Measurements from ENCODE around the gene SLC24A3. TPM values are rescaled to one million over a fixed set of nuclear protein-coding genes. Genes with fewer than 3 reads are reported as not detected.

The SLC24A3 gene
- total and polyA plus RNA-seq, 12 donors: 0.21 to 2.6 (median 0.84) TPM

DNA sequence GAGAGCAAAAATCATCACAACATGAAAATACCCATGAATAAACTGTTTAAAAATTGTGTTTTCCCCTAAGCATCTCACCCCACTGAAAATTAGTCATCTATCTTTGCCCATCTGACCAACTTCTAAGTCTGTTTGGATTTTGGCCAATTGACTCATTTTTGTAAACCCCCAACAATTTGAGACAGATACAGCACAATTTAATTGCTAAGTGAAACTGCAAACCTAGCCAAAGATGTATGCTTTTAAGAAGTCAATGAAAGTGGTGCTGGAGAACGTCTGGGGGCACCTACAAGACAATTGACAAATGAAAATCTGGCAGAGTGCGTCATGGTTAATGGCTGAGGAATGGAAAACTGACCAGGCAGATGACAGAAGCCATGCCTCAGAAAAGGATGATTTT lies 30.9 kb upstream of the SLC24A3 start:
- TF ChIP-seq, protein P1, sequence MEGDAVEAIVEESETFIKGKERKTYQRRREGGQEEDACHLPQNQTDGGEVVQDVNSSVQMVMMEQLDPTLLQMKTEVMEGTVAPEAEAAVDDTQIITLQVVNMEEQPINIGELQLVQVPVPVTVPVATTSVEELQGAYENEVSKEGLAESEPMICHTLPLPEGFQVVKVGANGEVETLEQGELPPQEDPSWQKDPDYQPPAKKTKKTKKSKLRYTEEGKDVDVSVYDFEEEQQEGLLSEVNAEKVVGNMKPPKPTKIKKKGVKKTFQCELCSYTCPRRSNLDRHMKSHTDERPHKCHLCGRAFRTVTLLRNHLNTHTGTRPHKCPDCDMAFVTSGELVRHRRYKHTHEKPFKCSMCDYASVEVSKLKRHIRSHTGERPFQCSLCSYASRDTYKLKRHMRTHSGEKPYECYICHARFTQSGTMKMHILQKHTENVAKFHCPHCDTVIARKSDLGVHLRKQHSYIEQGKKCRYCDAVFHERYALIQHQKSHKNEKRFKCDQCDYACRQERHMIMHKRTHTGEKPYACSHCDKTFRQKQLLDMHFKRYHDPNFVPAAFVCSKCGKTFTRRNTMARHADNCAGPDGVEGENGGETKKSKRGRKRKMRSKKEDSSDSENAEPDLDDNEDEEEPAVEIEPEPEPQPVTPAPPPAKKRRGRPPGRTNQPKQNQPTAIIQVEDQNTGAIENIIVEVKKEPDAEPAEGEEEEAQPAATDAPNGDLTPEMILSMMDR (IDR thresholded peaks at IDR 0.05): no peak
- H3K4me3 ChIP-seq: no peak overlapping the region
- WGBS, 2 donors: 41 to 45% methylated on average over 2 of the region's 2 CpGs
- ATAC-seq (no peak), DNase-seq (no peak)
- H3K27ac ChIP-seq: no peak overlapping the region
- H3K9me3 ChIP-seq: peaks cover 0 to 6% (median 0%) of the 10 kb centered on the region in 11 donors
- H3K36me3 ChIP-seq: no peaks in the 10 kb centered on the region
- H3K27me3 ChIP-seq: no peaks in the 10 kb centered on the region
- no peaks in the 10 kb centered on the region for H3K4me1 ChIP-seq
- intact Hi-C loops (cut with DNase I): no loop called here

DNA sequence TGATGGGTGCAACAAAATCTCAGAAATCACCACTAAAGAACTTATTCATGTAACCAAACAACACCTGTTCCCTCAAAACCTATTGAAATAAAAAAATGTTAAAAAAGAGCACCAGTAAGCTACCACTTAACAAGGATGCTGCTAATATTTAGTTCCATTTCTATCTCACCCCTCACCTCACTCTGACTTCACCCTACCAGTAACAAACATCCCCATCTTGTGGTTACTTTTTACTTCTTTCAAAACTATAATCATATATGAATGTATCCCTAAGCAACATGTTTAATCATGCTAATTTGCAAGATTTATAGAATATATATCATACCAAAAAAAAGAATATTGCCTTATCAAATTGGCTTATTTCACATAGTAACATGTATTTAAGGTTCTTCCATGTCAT lies 27.4 kb upstream of the SLC24A3 start:
- no peak for ATAC-seq
- H3K4me3 ChIP-seq: no peak overlapping the region
- no peak for DNase-seq
- H3K9me3 ChIP-seq: peaks cover 0 to 13% (median 0%) of the 10 kb centered on the region in 11 donors
- H3K4me1 ChIP-seq: no peaks in the 10 kb centered on the region
- H3K27me3 ChIP-seq: no peaks in the 10 kb centered on the region
- H3K36me3 ChIP-seq: no peaks in the 10 kb centered on the region
- H3K27ac ChIP-seq: no peak overlapping the region
- TF ChIP-seq, protein P1 (IDR thresholded peaks at IDR 0.05): peak in 1 of 9 donors; percentile 19
- intact Hi-C loops (cut with DNase I): no loop called here

DNA sequence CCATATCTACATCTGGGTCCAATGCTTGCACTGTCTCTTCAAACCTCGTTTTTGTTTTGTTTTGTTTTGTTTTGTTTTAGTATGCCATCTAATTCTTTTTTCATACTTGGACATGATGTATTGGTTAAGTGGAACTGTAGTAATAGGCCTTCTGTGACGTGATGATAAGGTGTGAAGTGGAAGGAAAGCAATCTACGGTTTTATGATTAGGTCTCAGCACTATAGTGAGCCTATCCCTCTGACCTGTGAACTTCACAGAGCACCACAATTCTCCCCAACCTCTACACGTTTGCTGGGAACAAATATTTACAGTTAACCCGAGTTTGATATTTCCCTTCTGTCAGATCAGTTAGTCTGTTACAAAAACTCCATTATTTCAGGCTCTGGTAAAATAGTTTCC lies 19.1 kb upstream of the SLC24A3 start:
- Histone ChIP-seq H3K4me3 (no peak overlapping the region), H3K27ac (no peak overlapping the region), H3K36me3 (no peaks in the 10 kb centered on the region), H3K9me3 (peaks cover 0 to 7% (median 0%) of the 10 kb centered on the region in 11 donors), H3K4me1 (no peaks in the 10 kb centered on the region), H3K27me3 (peaks cover 0 to 8% (median 0%) of the 10 kb centered on the region in 7 donors)
- WGBS, 2 donors: 35% methylated on average over 5 of the region's 5 CpGs
- intact Hi-C loops (cut with DNase I): loop anchor here in 1 of 10 donors (10.0 kb wide), 1 partner anchor 289 kb away; no protein-coding TSS in a partner anchor
- DNase-seq (no peak), ATAC-seq (no peak)
- TF ChIP-seq, protein P1 (IDR thresholded peaks at IDR 0.05): no peak

DNA sequence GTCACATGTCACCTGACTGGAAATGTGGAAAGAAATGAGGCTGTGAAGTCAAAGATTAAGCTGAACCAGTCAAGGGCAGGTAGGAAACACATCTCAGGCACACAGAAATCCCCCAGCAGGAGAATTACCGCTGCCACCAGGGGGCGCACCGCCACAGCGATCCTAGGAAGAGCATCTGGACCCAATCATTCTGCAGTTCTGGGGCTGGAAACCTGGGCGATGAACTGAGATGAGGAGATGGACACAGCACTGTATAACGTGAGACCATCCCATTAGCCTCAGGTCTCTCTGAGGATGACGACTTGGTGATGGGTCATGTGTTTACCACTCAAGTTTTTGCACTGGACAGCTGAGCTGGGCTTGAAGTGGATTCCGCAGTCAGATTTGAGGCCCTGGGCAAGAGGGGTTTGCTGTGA lies 6.5 kb upstream of the SLC24A3 start:
- Histone ChIP-seq H3K27me3 (peaks cover 0 to 24% (median 1%) of the 10 kb centered on the region in 7 donors), H3K9me3 (peaks cover 0 to 4% (median 0%) of the 10 kb centered on the region in 11 donors), H3K4me3 (no peak overlapping the region), H3K4me1 (no peaks in the 10 kb centered on the region), H3K27ac (no peak overlapping the region), H3K36me3 (no peaks in the 10 kb centered on the region)
- peak in 7 of 8 donors; percentile 19 to 69 (median 58) for ATAC-seq
- intact Hi-C loops (cut with DNase I): loop anchor here (1.0 to 10.0 kb wide), 8 partner anchors 301 to 571 kb away; no protein-coding TSS in a partner anchor
- TF ChIP-seq, protein P1 (IDR thresholded peaks at IDR 0.05): peak; percentile 73 to 92 (median 90)
- WGBS, 2 donors: 13 to 15% methylated on average over 8 of the region's 8 CpGs
- DNase-seq: peak; percentile 61 to 81
